Suprapubic skin (tissue), 4 donors: ENCODE data around the gene CD2BP2. TPM values are rescaled to one million over a fixed set of nuclear protein-coding genes. Genes with fewer than 3 reads are reported as not detected.

Experiments used
- DNase-seq, 2 donors: peaks; one replicate each; pipeline ENCODE4 v3.0.0-alpha.2; 2019; ENCODE audit warnings: low spot score in 2 of 2
- H3K27ac ChIP-seq: fragments of 200-600 bp; sonication (generic); one replicate; pipeline ENCODE4 v1.5.1; 2019
- H3K27me3 ChIP-seq: fragments of 200-600 bp; sonication (generic); one replicate; pipeline ENCODE4 v1.5.1; 2019
- H3K36me3 ChIP-seq: fragments of 200-600 bp; sonication (generic); one replicate; pipeline ENCODE4 v1.5.1; 2019
- H3K4me1 ChIP-seq: fragments of 200-600 bp; sonication (generic); one replicate; pipeline ENCODE4 v1.5.1; 2019
- H3K4me3 ChIP-seq: fragments of 200-600 bp; sonication (generic); one replicate; pipeline ENCODE4 v1.5.1; 2019; ENCODE audit warnings: mild to moderate bottlenecking
- H3K9me3 ChIP-seq: fragments of 200-600 bp; sonication (generic); one replicate; pipeline ENCODE4 v1.5.1; 2019
- CTCF ChIP-seq, 2 donors: fragments of 200-600 bp in 1 of 2; fragments of 450-650 bp in 1 of 2; sonication (generic) in 1 of 2; IDR thresholded peaks; one replicate each; pipeline ENCODE4 v1.5.1; 2016 to 2019; ENCODE audit warnings: antibody characterized with exemption in 2 of 2, mild to moderate bottlenecking in 1 of 2, moderate library complexity in 1 of 2
- EP300 ChIP-seq: sonication (generic); formaldehyde crosslinking; IDR thresholded peaks from one replicate; pipeline ENCODE4 v1.6.1; 2017; ENCODE audit warnings: antibody characterized with exemption
- POLR2A ChIP-seq, 2 donors: fragments of 450-650 bp; IDR thresholded peaks; one replicate each; pipeline ENCODE4 v1.6.1; 2017; ENCODE audit warnings: antibody characterized with exemption in 2 of 2, mild to moderate bottlenecking in 2 of 2, moderate library complexity in 2 of 2
- POLR2AphosphoS5 ChIP-seq, 3 donors: sonication (generic); formaldehyde crosslinking; IDR thresholded peaks; one replicate each; pipeline ENCODE4 v1.6.1; 2017; ENCODE audit warnings: antibody characterized with exemption in 3 of 3
- WGBS: methylation state at CpG from one replicate; pipeline ENCODE4 v1.1.5; 2018; 5-methylcytosine and 5-hydroxymethylcytosine counted together
- total RNA-seq, 4 donors: library from RNA; depleted of rRNA; stranded (reverse); fragments of >200 nt; gene quantifications; one replicate each; pipeline ENCODE4 v1.1.0, GENCODE V29; 2016

Gene CD2BP2
- total RNA-seq, 4 donors from 2014 or later: 21.6 to 34.9 (median 27.7) TPM

GRCh38 chr16:30367349-30368009 is 12.4 kb upstream of the CD2BP2 start:
- Histone ChIP-seq H3K9me3 (no peaks in the 10 kb centered on the region), H3K27ac (no peak overlapping the region), H3K4me1 (peaks cover 43% of the 10 kb centered on the region), H3K27me3 (no peaks in the 10 kb centered on the region), H3K4me3 (peak overlapping the region; percentile 92), H3K36me3 (peaks cover 36% of the 10 kb centered on the region)
- no peak for DNase-seq
- TF ChIP-seq CTCF (IDR thresholded peaks at IDR 0.05) (no peak), POLR2A (IDR thresholded peaks at IDR 0.05) (no peak), POLR2AphosphoS5 (IDR thresholded peaks at IDR 0.05) (no peak), EP300 (no peak)
- WGBS: 72% methylated on average over 10 of the region's 10 CpGs

GRCh38 chr16:30366511-30366910 is 11.4 kb upstream of the CD2BP2 start:
- Histone ChIP-seq H3K4me1 (peaks cover 43% of the 10 kb centered on the region), H3K4me3 (no peak overlapping the region), H3K27ac (no peak overlapping the region), H3K9me3 (no peaks in the 10 kb centered on the region), H3K27me3 (no peaks in the 10 kb centered on the region), H3K36me3 (peaks cover 43% of the 10 kb centered on the region)
- no peak for DNase-seq
- no peak for TF ChIP-seq POLR2AphosphoS5 (IDR thresholded peaks at IDR 0.05)
- TF ChIP-seq EP300: no peak
- TF ChIP-seq CTCF (IDR thresholded peaks at IDR 0.05): no peak
- no peak for TF ChIP-seq POLR2A (IDR thresholded peaks at IDR 0.05)
- WGBS: 66% methylated on average over 4 of the region's 4 CpGs

GRCh38 chr16:30365200-30365599 is 10.1 kb upstream of the CD2BP2 start:
- no peaks in the 10 kb centered on the region for H3K9me3 ChIP-seq
- H3K4me1 ChIP-seq: peaks cover 39% of the 10 kb centered on the region
- TF ChIP-seq CTCF (IDR thresholded peaks at IDR 0.05) (no peak), POLR2AphosphoS5 (IDR thresholded peaks at IDR 0.05) (no peak), POLR2A (IDR thresholded peaks at IDR 0.05) (no peak), EP300 (no peak)

GRCh38 chr16:30361180-30361579 is 6.1 kb upstream of the CD2BP2 start:
- WGBS: 94% methylated on average over 7 of the region's 7 CpGs
- no peak for TF ChIP-seq POLR2AphosphoS5 (IDR thresholded peaks at IDR 0.05)
- TF ChIP-seq CTCF (IDR thresholded peaks at IDR 0.05): no peak
- TF ChIP-seq POLR2A (IDR thresholded peaks at IDR 0.05): no peak
- TF ChIP-seq EP300: no peak
- Histone ChIP-seq H3K27me3 (no peaks in the 10 kb centered on the region), H3K4me1 (peaks cover 17% of the 10 kb centered on the region), H3K36me3 (peaks cover 88% of the 10 kb centered on the region), H3K9me3 (no peaks in the 10 kb centered on the region), H3K27ac (no peak overlapping the region), H3K4me3 (no peak overlapping the region)
- DNase-seq: no peak

More at GRCh38 chr16:30365200-30365599, 10.1 kb upstream of the CD2BP2 start:
- Histone ChIP-seq H3K27me3 (no peaks in the 10 kb centered on the region), H3K27ac (no peak overlapping the region), H3K4me3 (no peak overlapping the region), H3K36me3 (peaks cover 52% of the 10 kb centered on the region)
- WGBS: 86% methylated on average over 10 of the region's 10 CpGs
- no peak for DNase-seq

GRCh38 chr16:30359871-30360170 is 4.7 kb upstream of the CD2BP2 start:
- H3K36me3 ChIP-seq: peaks cover 75% of the 10 kb centered on the region

More at GRCh38 chr16:30359871-30360170, 4.7 kb upstream of the CD2BP2 start:
- no peak for DNase-seq
- no peaks in the 10 kb centered on the region for H3K27me3 ChIP-seq
- no peak overlapping the region for H3K4me3 ChIP-seq
- 80% methylated on average over 6 of the region's 6 CpGs for WGBS
- no peaks in the 10 kb centered on the region for H3K9me3 ChIP-seq
- H3K4me1 ChIP-seq: peaks cover 22% of the 10 kb centered on the region
- no peak overlapping the region for H3K27ac ChIP-seq
- TF ChIP-seq POLR2AphosphoS5 (IDR thresholded peaks at IDR 0.05): no peak
- TF ChIP-seq CTCF (IDR thresholded peaks at IDR 0.05): no peak
- no peak for TF ChIP-seq EP300
- no peak for TF ChIP-seq POLR2A (IDR thresholded peaks at IDR 0.05)
